Breast epithelium (tissue), 3 donors: ENCODE data around the gene RBP5.

Experiments used
- POLR2A ChIP-seq: fragments of 450-650 bp; IDR thresholded peaks from one replicate; pipeline ENCODE4 v1.6.1; 2016; ENCODE audit warnings: antibody characterized with exemption, mild to moderate bottlenecking, moderate library complexity
- POLR2AphosphoS5 ChIP-seq, 3 donors: sonication (generic); formaldehyde crosslinking; IDR thresholded peaks; one replicate each; pipeline ENCODE4 v1.6.1; 2017; ENCODE audit warnings: antibody characterized with exemption in 3 of 3
- TF ChIP-seq, protein P1 (sequence below), 3 donors: fragments of 450-650 bp; IDR thresholded peaks; one replicate each; pipeline ENCODE4 v1.5.1; 2016 to 2017; ENCODE audit warnings: antibody characterized with exemption in 3 of 3, mild to moderate bottlenecking in 3 of 3, moderate library complexity in 3 of 3

DNA sequence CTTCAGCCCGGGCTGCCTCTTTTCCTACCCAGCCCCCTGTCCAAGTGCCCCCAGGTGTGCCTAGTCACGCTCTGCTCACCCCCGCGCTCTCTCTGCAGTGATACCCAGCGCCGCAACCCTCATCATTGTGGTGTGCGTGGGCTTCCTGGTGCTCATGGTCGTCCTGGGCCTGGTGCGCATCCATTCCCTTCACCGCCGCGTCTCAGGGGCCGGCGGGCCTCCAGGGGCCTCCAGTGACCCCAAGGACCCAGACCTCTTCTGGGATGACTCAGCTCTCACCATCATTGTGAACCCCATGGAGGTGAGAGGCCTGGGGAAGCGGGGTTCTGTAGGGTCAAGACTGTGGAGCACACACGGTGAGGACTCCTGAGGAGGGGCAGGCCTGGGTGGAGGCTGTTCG is 28.7 kb upstream of the RBP5 start:
- TF ChIP-seq POLR2A (no peak), POLR2AphosphoS5 (IDR thresholded peaks at IDR 0.05) (no peak)
- TF ChIP-seq, protein P1, sequence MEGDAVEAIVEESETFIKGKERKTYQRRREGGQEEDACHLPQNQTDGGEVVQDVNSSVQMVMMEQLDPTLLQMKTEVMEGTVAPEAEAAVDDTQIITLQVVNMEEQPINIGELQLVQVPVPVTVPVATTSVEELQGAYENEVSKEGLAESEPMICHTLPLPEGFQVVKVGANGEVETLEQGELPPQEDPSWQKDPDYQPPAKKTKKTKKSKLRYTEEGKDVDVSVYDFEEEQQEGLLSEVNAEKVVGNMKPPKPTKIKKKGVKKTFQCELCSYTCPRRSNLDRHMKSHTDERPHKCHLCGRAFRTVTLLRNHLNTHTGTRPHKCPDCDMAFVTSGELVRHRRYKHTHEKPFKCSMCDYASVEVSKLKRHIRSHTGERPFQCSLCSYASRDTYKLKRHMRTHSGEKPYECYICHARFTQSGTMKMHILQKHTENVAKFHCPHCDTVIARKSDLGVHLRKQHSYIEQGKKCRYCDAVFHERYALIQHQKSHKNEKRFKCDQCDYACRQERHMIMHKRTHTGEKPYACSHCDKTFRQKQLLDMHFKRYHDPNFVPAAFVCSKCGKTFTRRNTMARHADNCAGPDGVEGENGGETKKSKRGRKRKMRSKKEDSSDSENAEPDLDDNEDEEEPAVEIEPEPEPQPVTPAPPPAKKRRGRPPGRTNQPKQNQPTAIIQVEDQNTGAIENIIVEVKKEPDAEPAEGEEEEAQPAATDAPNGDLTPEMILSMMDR (IDR thresholded peaks at IDR 0.05), result no peak
